HFF-Myc (cell line): ENCODE data around the gene AXIN1.
"Not testable (repeated sequence)": the region's sequence is repeated elsewhere in the genome, so short reads cannot be mapped to it uniquely, and the experiment has no call there.

ENCODE experiments used
- DNase-seq: peaks from one replicate; pipeline ENCODE4 v3.0.0-alpha.2; 2011; ENCODE audit warnings: low read depth; ENCODE audit errors: extremely low read depth
- H3K4me3 ChIP-seq: replicated peaks from 2 replicates; pipeline ENCODE4 v1.5.1; 2011; ENCODE audit warnings: low read depth, mild to moderate bottlenecking, control low read depth, low read length
- TF ChIP-seq, protein P1 (sequence below): IDR thresholded peaks from 2 replicates; pipeline ENCODE4 v1.5.1; 2012; ENCODE audit warnings: mild to moderate bottlenecking, low read depth, low read length, control low read depth; ENCODE audit errors: missing control alignments

AXIN1 gene

DNA sequence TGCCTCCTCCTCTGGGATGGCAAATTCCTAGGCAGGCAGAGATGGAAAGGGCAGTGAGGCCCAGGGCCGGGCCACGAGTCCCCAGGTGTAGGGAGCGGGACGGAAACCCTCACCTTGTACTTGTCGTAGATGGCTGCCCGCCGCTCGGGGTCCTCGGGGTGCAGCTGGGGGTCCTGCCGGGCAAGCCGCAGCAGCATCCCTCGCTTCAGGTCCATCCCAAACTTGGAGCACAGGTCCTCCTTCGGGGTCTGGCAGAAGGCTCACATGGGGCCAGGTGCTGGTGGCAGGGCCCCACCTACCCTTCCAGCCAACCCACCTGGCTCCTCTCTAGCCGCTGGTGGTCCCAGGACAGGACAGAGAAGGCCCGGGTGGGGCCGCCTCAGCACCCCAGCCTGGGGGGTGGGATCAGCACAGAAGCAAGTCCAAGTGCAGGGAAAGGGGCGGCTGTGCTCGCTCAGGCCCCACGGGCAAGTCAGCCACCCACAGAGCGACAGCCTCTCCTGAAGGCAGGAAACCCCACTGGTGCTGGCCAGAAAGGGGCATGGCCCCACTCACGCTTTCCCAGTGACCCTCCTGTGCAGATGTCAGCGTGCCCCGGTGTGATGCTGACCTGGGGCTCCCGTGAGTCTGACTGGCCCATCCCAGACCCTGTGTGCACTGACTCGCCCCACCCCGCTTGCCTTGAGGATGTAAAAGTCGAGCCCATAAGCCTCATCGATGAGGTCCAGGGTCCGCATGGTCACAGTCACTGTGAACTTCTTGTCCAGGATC lies 16.1 kb upstream of the AXIN1 start:
- TF ChIP-seq, protein P1, sequence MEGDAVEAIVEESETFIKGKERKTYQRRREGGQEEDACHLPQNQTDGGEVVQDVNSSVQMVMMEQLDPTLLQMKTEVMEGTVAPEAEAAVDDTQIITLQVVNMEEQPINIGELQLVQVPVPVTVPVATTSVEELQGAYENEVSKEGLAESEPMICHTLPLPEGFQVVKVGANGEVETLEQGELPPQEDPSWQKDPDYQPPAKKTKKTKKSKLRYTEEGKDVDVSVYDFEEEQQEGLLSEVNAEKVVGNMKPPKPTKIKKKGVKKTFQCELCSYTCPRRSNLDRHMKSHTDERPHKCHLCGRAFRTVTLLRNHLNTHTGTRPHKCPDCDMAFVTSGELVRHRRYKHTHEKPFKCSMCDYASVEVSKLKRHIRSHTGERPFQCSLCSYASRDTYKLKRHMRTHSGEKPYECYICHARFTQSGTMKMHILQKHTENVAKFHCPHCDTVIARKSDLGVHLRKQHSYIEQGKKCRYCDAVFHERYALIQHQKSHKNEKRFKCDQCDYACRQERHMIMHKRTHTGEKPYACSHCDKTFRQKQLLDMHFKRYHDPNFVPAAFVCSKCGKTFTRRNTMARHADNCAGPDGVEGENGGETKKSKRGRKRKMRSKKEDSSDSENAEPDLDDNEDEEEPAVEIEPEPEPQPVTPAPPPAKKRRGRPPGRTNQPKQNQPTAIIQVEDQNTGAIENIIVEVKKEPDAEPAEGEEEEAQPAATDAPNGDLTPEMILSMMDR = no peak
- H3K4me3 ChIP-seq = no peak overlapping the region
- DNase-seq = no peak

DNA sequence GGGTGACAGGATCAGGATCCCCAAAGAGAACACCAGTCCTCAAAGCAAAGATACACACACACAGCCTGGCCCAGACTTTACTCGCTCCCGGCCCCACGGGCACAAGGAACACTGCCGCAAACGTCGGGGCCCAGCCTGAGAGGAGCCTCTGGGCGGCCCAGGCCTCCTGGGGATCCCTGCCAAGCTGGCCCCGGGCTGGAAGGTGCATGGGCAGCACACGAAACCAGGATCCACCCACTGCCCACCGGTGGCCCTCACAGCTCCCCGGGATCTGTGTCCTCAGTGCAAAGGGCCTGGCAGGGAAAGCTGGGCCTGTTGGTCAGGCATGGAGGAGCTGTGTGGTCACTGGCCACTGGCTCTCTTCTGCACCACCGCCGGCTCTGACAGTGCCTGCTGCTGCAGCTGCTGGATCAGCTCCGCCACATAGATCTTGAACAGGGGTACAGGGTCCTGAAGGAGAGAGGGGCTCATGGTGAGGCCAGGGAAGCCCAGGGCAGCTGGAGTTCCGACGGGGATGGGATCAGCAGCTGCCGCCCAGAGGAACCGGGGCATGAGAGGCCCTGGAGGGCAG lies 14.9 kb upstream of the AXIN1 start:
- TF ChIP-seq, protein P1 = no peak
- H3K4me3 ChIP-seq = no peak overlapping the region

DNA sequence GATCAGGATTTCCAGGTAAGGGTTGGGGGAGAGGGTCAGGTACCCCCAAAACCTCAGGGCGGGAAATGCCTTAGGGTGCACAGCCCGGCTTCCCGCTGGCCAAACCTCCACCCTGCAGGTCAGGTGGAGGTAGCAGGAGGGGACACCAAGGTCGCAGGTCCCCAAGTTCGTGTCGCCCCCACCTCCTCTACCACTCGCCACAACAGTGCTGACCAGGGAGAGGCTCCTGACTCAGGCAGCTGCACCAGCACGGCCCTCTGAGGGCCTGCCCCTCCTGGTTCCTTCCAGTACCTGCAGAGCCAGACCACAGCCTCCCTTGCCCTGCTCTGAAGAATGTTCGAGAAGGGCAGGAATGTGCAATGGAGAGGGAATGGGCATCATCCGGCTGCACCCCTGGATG lies 14.0 kb upstream of the AXIN1 start:
- no peak overlapping the region for H3K4me3 ChIP-seq
- TF ChIP-seq, protein P1 = no peak
- DNase-seq = no peak

More for the DNA sequence above, 14.9 kb upstream of the AXIN1 start:
- no peak for DNase-seq

DNA sequence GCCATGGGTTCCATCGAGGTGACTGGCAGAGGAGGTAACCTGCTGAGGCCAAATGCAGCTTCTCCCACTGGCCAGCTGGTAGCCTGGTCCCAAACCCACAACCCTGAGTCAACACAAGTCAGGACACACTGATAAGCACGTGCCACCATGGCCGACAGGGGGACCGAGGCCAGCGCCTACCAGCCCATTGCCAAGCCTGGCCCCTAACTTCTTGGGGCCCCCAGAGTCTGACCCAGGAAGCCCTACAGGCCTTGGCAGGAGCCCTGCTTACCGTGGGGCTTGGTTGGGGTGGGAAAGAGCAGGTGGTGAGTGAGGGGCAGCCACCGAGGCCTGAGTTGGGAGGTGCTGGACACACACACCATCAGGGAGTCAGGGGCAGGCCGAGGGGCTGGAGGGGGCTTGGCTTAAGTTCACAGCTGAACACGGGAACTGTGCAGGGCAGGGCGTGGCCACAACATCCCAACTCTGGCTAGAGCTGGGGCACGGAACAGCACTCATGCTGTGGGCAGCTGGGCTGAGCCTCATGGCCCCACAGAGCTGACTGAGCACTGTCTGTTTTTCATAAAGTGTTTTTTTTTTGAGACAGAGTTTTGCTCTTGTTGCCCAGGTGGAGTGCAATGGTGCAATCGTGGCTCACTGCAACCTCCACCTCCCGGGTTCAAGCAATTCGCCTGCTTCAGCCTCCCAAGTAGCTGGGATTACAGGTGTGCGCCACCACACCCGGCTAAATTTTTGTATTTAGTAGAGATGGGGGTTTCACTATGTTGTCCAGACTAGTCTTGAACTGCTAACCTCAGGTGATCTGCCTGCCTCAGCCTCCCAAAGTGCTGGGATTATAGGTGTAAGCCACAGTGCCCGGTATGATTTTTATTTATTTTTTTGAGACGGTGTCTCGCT lies 12.3 kb upstream of the AXIN1 start:
- no peak overlapping the region for H3K4me3 ChIP-seq
- no peak for DNase-seq
- TF ChIP-seq, protein P1 = no peak

DNA sequence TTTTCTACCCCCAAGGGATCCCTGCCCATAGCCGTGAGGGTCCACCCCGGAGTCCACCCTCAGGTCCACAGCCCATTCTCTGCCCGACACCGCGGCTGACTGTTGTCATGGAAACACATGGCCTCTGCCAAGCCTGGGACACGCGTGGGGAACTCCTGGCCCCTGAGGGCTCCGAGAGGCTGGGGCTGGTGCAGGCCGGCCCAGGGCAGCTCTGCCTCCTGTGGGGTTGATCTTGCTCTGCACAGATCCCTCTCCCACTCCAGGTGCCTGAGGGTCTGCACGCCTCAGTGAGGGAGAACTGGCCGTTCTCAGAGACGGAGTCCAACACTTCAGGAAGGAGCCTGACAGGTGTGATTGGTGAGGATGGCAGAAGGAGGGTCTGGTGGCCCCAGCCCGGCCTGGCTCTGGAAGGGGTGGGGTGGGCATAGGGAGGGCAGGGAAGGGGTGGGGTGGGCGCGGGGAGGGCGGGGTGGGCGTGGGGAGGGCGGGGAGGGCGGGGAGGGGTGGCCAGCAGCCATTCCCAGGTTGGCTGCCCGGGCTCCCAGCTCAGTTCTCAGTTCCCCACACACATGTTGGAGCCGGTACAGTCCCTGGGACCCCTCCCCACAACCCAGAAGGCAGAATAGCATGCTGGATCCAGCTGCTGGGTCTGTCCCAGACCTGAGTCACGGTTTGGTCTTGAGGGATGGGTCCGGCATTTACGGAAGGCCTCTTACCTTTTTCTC lies 11.4 kb upstream of the AXIN1 start:
- DNase-seq = no peak
- TF ChIP-seq, protein P1 = no peak
- no peak overlapping the region for H3K4me3 ChIP-seq

DNA sequence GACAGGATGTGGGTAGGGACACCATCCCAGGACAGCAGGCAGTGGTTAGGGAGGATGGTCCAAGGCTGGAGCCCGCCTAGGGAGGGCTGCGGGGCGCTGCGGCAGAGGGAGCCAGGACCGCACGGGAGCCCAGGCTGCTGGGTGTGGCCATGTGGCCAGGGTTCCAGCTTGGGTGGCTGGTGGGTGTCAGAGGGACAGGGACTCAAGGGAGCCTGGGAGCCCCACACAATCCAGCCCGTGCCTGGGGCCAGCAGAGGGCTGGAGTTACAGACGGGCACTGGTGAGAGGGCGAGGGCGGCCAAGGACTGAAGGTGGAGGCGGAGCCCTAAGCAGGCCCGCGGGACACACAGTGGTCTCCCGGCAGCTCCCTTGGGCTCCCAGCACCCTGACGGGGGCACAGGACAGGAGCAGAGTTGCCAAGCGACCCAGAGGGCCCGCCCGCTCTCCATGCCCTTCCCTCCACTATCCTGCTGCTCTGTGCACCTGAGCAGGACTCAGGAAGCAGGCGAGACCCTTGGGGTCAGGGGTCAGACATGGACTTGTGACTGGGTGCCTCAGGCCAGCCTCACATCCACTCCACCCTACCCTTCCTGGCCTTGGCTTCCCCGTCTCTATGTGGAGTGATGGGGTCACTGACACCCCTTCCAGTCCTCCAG lies 10.7 kb upstream of the AXIN1 start:
- TF ChIP-seq, protein P1 = no peak
- DNase-seq = no peak
- no peak overlapping the region for H3K4me3 ChIP-seq

DNA sequence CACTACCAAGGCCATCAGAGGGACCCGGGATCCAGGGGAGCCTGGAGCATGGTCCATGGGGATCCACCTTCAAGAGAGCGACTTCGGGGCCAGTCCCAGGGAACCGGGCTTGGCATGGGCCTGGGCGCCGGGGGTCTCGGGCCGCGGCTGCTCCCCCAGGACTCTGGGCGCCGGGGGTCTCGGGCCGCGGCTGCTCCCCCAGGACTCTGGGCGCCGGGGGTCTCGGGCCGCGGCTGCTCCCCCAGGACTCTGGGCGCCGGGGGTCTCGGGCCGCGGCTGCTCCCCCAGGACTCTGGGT lies 10.1 kb upstream of the AXIN1 start:
- H3K4me3 ChIP-seq, DNase-seq: not testable (repeated sequence)
